Occipital lobe (tissue), 2 donors: ENCODE data around the gene FOXB1. TPM values are rescaled to one million over a fixed set of nuclear protein-coding genes. Genes with fewer than 3 reads are reported as not detected.

Experiments used
- DNase-seq: peaks from one replicate; lab custom pipeline; 2025; lab: John Stamatoyannopoulos, UW
- total RNA-seq: library from RNA; depleted of rRNA; stranded (reverse); fragments of >200 nt; gene quantifications from one replicate; pipeline ENCODE4 v1.2.3, GENCODE V29; 2014

Gene FOXB1
- total RNA-seq, 1 donor from 2014 or later, result not detected

- no peak for DNase-seq
These were observed 13.7 kb downstream of the FOXB1 start for GRCh38 chr15:60017538-60018520.

DNA sequence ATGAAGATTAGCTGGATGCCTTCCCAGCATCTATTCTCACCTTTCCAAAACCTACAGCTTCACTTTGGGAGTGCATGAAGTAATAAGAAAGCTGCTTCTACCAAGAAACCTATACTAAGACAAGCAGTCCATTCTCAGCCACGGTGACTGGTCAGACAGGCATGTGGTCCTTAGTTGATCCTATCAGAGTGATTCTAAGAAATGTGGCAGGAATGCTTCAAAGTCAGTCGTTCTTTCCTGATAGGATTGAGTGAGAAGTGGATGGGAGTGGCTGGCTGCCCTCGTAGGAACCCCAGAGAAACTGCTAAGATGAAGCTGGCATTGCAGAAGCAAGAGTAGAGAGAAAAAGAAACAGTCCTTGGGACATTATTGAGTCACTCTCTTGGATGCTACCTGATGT is 16.6 kb downstream of the FOXB1 start:
- DNase-seq, result no peak

DNA sequence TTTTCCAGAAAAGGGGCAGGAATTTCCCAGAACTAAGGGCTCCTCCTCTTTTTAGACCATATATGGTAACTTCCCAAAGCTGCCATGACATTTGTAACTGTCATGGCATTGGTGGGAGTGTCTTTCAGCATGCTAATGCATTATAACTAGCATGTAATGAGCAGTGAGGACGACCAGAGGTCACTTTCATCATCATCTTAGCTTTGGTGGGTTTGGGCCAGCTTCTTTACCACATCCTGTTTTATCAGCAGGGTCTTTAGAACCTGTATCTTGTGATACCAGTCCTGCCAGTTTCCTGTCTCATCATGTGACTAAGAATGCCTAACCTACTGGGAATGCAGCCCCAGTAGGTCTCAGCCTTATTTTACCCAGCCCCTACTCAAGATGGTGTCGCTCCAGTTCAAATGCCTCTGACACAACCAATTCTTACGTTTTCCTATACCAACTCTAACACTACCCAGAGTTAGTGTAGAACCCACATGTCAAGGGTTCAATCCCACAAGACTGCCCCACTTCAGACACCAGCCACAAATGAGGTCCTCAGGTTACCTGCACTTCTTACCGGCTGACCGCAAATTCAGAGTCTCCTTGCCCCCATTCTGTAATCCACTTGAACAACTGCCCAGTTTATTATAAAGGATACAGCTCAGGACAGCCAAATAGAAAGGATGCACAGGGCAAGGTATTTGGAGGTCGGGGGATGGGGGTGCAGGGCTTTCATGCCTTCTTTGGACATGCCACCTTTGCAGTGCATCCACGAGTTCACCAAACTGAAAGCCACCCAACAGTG is 17.7 kb downstream of the FOXB1 start:
- DNase-seq, result no peak

DNA sequence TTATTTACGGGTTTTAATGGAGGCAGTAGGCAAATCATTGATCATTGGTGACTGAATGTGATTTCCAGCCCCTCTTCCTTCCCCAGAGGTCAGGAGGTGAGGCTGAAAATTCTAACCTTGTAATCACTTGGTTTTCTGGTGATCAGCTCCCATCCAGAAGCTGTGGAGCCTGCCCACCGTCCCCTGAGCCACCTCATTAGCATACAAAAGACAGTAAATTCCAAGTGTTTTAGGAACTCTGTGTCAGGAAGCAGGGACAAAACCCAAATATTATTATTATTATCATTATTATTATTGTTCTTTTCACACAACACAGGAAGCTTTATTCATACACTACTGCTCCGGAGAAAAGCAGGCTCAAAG is 18.2 kb downstream of the FOXB1 start:
- DNase-seq, result no peak

DNA sequence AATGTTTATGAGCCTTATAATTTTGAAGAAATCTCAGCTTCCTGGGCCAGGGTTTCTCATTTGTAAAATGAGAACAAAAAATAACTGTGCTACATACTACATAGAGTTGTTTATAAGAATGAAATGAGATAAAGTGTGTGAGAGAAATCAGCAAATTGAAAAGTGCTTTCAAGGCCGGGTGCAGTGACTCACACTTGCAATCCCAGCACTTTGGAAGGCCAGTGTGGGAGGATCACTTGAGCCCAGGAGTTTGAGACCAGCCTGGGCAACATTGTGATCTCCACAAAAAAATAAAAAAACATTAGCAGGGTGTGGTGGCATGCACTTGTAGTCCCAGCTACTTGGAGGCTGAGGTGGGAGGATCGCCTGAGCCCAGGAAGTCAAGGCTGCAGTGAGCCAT is 22.4 kb downstream of the FOXB1 start:
- DNase-seq, result no peak

- no peak for DNase-seq
These were observed 31.2 kb downstream of the FOXB1 start for GRCh38 chr15:60035344-60035743.

- DNase-seq, result no peak
These were observed 35.2 kb downstream of the FOXB1 start for GRCh38 chr15:60039316-60039715.

GRCh38 chr15:60043744-60044435 is 39.8 kb downstream of the FOXB1 start:
- no peak for DNase-seq

- no peak for DNase-seq
These were observed 40.6 kb downstream of the FOXB1 start for GRCh38 chr15:60044636-60045270.

DNA sequence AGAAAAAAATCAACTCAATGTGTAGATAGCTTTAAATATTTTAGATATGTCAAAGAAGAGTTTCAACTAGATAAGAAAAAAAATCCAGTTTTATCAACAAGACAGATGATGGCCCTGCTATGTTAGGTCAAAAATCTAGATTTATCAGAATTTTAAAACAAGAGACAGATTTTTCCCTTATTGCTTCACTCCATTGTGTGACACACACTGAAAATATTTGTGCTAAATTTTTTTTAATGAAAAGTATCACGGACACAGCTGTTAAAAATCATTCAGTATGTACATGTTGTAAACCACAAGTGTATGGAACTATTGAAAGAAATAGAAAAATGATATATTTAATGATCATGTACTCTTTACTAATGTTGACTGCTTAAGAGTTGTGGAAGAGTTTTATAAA is 43.6 kb downstream of the FOXB1 start:
- DNase-seq, result no peak

DNA sequence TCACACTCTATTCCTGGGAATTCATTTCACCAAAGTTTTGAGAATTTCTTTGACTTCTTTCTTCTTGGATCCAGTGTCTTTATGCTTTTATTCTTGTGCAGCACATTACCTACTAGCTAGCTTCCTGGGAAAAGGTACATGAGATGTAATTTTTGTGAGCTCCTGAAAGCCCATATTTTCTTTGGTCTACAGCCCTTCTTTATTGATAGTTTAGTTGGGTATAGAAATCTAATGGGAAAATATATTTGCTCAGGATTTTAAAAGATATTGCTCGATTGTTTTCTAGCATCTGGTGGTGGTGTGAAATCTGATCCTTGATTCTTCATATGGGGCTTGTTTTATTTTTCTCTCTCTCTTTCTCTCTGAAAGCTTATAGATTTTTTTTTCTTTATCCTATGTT is 45.8 kb downstream of the FOXB1 start:
- DNase-seq, result no peak

GRCh38 chr15:60052796-60053195 is 48.7 kb downstream of the FOXB1 start:
- no peak for DNase-seq

GRCh38 chr15:60054472-60054871 is 50.4 kb downstream of the FOXB1 start:
- DNase-seq, result no peak
